ENCODE data around the gene ENPP3.

ENPP3 gene

GRCh38 chr6:131642987-131643611 is 6.0 kb downstream of the ENPP3 start:
- no peak overlapping the region for H3K27ac ChIP-seq (replicated peaks; ENCODE audit: low read length)
- H3K4me3 ChIP-seq (ENCODE audit: low read length in 2 of 2), result no peak overlapping the region
- no peak overlapping the region for H2BK5ac ChIP-seq (ENCODE audit: low read length)
- H3K4me1 ChIP-seq (ENCODE audit: control insufficient read depth in 2 of 2, insufficient read depth in 1 of 2, low read depth in 1 of 2, low read length in 2 of 2), result no peaks in the 10 kb centered on the region
- DNase-seq (ENCODE audit: low spot score), result no peak
- no peak overlapping the region for H3K4ac ChIP-seq (ENCODE audit: low read length)
- H3K79me1 ChIP-seq (ENCODE audit: low read depth, low read length), result no peaks in the 10 kb centered on the region
- H2BK120ac ChIP-seq (ENCODE audit: low read depth, low read length), result no peak overlapping the region
- 100% methylated on average over 1 of the region's 3 CpGs for WGBS, 2 donors (ENCODE audit: extremely low coverage in 2 of 2, insufficient read length in 2 of 2, insufficient replicate concordance in 1 of 2)
- H3K4me2 ChIP-seq (ENCODE audit: insufficient read depth, low read length, poor library complexity, severe bottlenecking), result no peak overlapping the region
- no peaks in the 10 kb centered on the region for H3K27me3 ChIP-seq (ENCODE audit: control insufficient read depth in 3 of 3, insufficient read depth in 3 of 3, low read depth in 1 of 3, low read length in 3 of 3)
- H2BK15ac ChIP-seq (ENCODE audit: low read length), result no peak overlapping the region
- no peak overlapping the region for H3K23ac ChIP-seq (ENCODE audit: low read depth, low read length, poor library complexity)
- H2AFZ ChIP-seq (ENCODE audit: low read length), result no peak overlapping the region
- no peak overlapping the region for H3K18ac ChIP-seq (ENCODE audit: low read length)
- H3K36me3 ChIP-seq (replicated peaks in 1 of 2; ENCODE audit: control insufficient read depth in 2 of 2, insufficient read depth in 2 of 2, low read length in 2 of 2), result no peaks in the 10 kb centered on the region
- H2AK5ac ChIP-seq (ENCODE audit: low read depth, low read length), result no peak overlapping the region
- no peak overlapping the region for H3K9ac ChIP-seq (ENCODE audit: low read depth, low read length, poor library complexity)
- H3K9me3 ChIP-seq (replicated peaks in 1 of 2; ENCODE audit: control insufficient read depth in 2 of 2, insufficient read depth in 1 of 2, low read depth in 1 of 2, low read length in 2 of 2), result no peaks in the 10 kb centered on the region
- H3K14ac ChIP-seq (ENCODE audit: low read length), result no peak overlapping the region
- no peak overlapping the region for H4K91ac ChIP-seq (ENCODE audit: low read depth, low read length, poor library complexity)
- no peak overlapping the region for H2BK12ac ChIP-seq (ENCODE audit: low read length)
- H4K8ac ChIP-seq (ENCODE audit: low read depth, low read length), result no peak overlapping the region

GRCh38 chr6:131643855-131644460 is 6.9 kb downstream of the ENPP3 start:
- no peaks in the 10 kb centered on the region for H3K9me3 ChIP-seq (replicated peaks in 1 of 2; ENCODE audit: control insufficient read depth in 2 of 2, insufficient read depth in 1 of 2, low read depth in 1 of 2, low read length in 2 of 2)
- H3K4me2 ChIP-seq (ENCODE audit: insufficient read depth, low read length, poor library complexity, severe bottlenecking), result no peak overlapping the region
- H3K23ac ChIP-seq (ENCODE audit: low read depth, low read length, poor library complexity), result no peak overlapping the region
- H3K27ac ChIP-seq (replicated peaks; ENCODE audit: low read length), result no peak overlapping the region
- H3K4me1 ChIP-seq (ENCODE audit: control insufficient read depth in 2 of 2, insufficient read depth in 1 of 2, low read depth in 1 of 2, low read length in 2 of 2), result no peaks in the 10 kb centered on the region
- no peak overlapping the region for H3K4ac ChIP-seq (ENCODE audit: low read length)
- H2AFZ ChIP-seq (ENCODE audit: low read length), result no peak overlapping the region
- H3K14ac ChIP-seq (ENCODE audit: low read length), result no peak overlapping the region
- no peak overlapping the region for H2BK15ac ChIP-seq (ENCODE audit: low read length)
- H2BK12ac ChIP-seq (ENCODE audit: low read length), result no peak overlapping the region
- H3K36me3 ChIP-seq (replicated peaks in 1 of 2; ENCODE audit: control insufficient read depth in 2 of 2, insufficient read depth in 2 of 2, low read length in 2 of 2), result no peaks in the 10 kb centered on the region
- no peak overlapping the region for H4K91ac ChIP-seq (ENCODE audit: low read depth, low read length, poor library complexity)
- no CpG with 5 or more reads among the region's 2 CpGs for WGBS, 2 donors (ENCODE audit: extremely low coverage in 2 of 2, insufficient read length in 2 of 2, insufficient replicate concordance in 1 of 2)
- H2BK120ac ChIP-seq (ENCODE audit: low read depth, low read length), result no peak overlapping the region
- no peak overlapping the region for H3K4me3 ChIP-seq (ENCODE audit: low read length in 2 of 2)
- no peak overlapping the region for H2AK5ac ChIP-seq (ENCODE audit: low read depth, low read length)
- no peak overlapping the region for H4K8ac ChIP-seq (ENCODE audit: low read depth, low read length)
- H3K9ac ChIP-seq (ENCODE audit: low read depth, low read length, poor library complexity), result no peak overlapping the region
- H3K18ac ChIP-seq (ENCODE audit: low read length), result no peak overlapping the region
- no peak for DNase-seq (ENCODE audit: low spot score)
- H2BK5ac ChIP-seq (ENCODE audit: low read length), result no peak overlapping the region
- H3K27me3 ChIP-seq (ENCODE audit: control insufficient read depth in 3 of 3, insufficient read depth in 3 of 3, low read depth in 1 of 3, low read length in 3 of 3), result no peaks in the 10 kb centered on the region
- H3K79me1 ChIP-seq (ENCODE audit: low read depth, low read length), result no peaks in the 10 kb centered on the region

DNA sequence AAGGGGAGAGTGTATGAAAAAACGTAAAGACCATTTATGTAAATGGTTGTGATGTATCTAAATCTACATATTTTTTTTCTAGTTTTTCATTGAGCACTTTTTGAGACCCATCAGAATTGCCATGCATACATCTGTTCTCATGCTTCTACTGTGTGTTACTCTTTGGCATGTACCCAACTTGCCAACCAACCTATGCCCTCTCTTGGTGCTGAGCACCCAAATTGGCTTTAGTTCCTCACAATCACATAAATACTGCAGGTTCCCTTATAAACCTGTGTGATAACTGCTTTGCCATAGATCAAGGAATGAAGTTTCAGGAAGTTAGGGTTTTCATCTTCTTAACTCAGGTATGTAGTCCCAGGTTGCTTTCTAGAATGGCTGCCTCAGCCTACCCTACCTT is 7.8 kb downstream of the ENPP3 start:
- H3K4ac ChIP-seq (ENCODE audit: low read length), result no peak overlapping the region
- no peak overlapping the region for H3K9ac ChIP-seq (ENCODE audit: low read depth, low read length, poor library complexity)
- H2BK12ac ChIP-seq (ENCODE audit: low read length), result no peak overlapping the region
- no CpG with 5 or more reads among the region's 1 CpG for WGBS, 2 donors (ENCODE audit: extremely low coverage in 2 of 2, insufficient read length in 2 of 2, insufficient replicate concordance in 1 of 2)
- H3K79me1 ChIP-seq (ENCODE audit: low read depth, low read length), result no peaks in the 10 kb centered on the region
- H3K9me3 ChIP-seq (replicated peaks in 1 of 2; ENCODE audit: control insufficient read depth in 2 of 2, insufficient read depth in 1 of 2, low read depth in 1 of 2, low read length in 2 of 2), result no peaks in the 10 kb centered on the region
- no peaks in the 10 kb centered on the region for H3K4me1 ChIP-seq (ENCODE audit: control insufficient read depth in 2 of 2, insufficient read depth in 1 of 2, low read depth in 1 of 2, low read length in 2 of 2)
- no peak overlapping the region for H3K14ac ChIP-seq (ENCODE audit: low read length)
- H2AFZ ChIP-seq (ENCODE audit: low read length), result no peak overlapping the region
- DNase-seq (ENCODE audit: low spot score), result no peak
- no peak overlapping the region for H2BK15ac ChIP-seq (ENCODE audit: low read length)
- no peak overlapping the region for H4K8ac ChIP-seq (ENCODE audit: low read depth, low read length)
- H3K23ac ChIP-seq (ENCODE audit: low read depth, low read length, poor library complexity), result no peak overlapping the region
- H3K4me3 ChIP-seq (ENCODE audit: low read length in 2 of 2), result no peak overlapping the region
- no peak overlapping the region for H2BK120ac ChIP-seq (ENCODE audit: low read depth, low read length)
- no peak overlapping the region for H4K91ac ChIP-seq (ENCODE audit: low read depth, low read length, poor library complexity)
- no peak overlapping the region for H3K18ac ChIP-seq (ENCODE audit: low read length)
- no peak overlapping the region for H3K4me2 ChIP-seq (ENCODE audit: insufficient read depth, low read length, poor library complexity, severe bottlenecking)
- H2AK5ac ChIP-seq (ENCODE audit: low read depth, low read length), result no peak overlapping the region
- no peak overlapping the region for H3K27ac ChIP-seq (replicated peaks; ENCODE audit: low read length)
- no peaks in the 10 kb centered on the region for H3K27me3 ChIP-seq (ENCODE audit: control insufficient read depth in 3 of 3, insufficient read depth in 3 of 3, low read depth in 1 of 3, low read length in 3 of 3)
- no peak overlapping the region for H2BK5ac ChIP-seq (ENCODE audit: low read length)
- H3K36me3 ChIP-seq (replicated peaks in 1 of 2; ENCODE audit: control insufficient read depth in 2 of 2, insufficient read depth in 2 of 2, low read length in 2 of 2), result no peaks in the 10 kb centered on the region

- H3K4me1 ChIP-seq (ENCODE audit: control insufficient read depth in 2 of 2, insufficient read depth in 1 of 2, low read depth in 1 of 2, low read length in 2 of 2), result no peaks in the 10 kb centered on the region
- no peaks in the 10 kb centered on the region for H3K36me3 ChIP-seq (replicated peaks in 1 of 2; ENCODE audit: control insufficient read depth in 2 of 2, insufficient read depth in 2 of 2, low read length in 2 of 2)
- H2BK120ac ChIP-seq (ENCODE audit: low read depth, low read length), result no peak overlapping the region
- no peak overlapping the region for H3K23ac ChIP-seq (ENCODE audit: low read depth, low read length, poor library complexity)
- no peak for DNase-seq (ENCODE audit: low spot score)
- no peak overlapping the region for H2AK5ac ChIP-seq (ENCODE audit: low read depth, low read length)
- H3K18ac ChIP-seq (ENCODE audit: low read length), result no peak overlapping the region
- no peaks in the 10 kb centered on the region for H3K9me3 ChIP-seq (replicated peaks in 1 of 2; ENCODE audit: control insufficient read depth in 2 of 2, insufficient read depth in 1 of 2, low read depth in 1 of 2, low read length in 2 of 2)
- no peak overlapping the region for H2BK5ac ChIP-seq (ENCODE audit: low read length)
- no peak overlapping the region for H4K91ac ChIP-seq (ENCODE audit: low read depth, low read length, poor library complexity)
- H3K4ac ChIP-seq (ENCODE audit: low read length), result no peak overlapping the region
- no peak overlapping the region for H2BK15ac ChIP-seq (ENCODE audit: low read length)
- H2AFZ ChIP-seq (ENCODE audit: low read length), result no peak overlapping the region
- H4K8ac ChIP-seq (ENCODE audit: low read depth, low read length), result no peak overlapping the region
- H3K79me1 ChIP-seq (ENCODE audit: low read depth, low read length), result no peaks in the 10 kb centered on the region
- no peak overlapping the region for H3K9ac ChIP-seq (ENCODE audit: low read depth, low read length, poor library complexity)
- no CpG with 5 or more reads among the region's 2 CpGs for WGBS, 2 donors (ENCODE audit: extremely low coverage in 2 of 2, insufficient read length in 2 of 2, insufficient replicate concordance in 1 of 2)
- no peak overlapping the region for H3K14ac ChIP-seq (ENCODE audit: low read length)
- H3K27ac ChIP-seq (replicated peaks; ENCODE audit: low read length), result no peak overlapping the region
- H3K27me3 ChIP-seq (ENCODE audit: control insufficient read depth in 3 of 3, insufficient read depth in 3 of 3, low read depth in 1 of 3, low read length in 3 of 3), result no peaks in the 10 kb centered on the region
- no peak overlapping the region for H2BK12ac ChIP-seq (ENCODE audit: low read length)
- H3K4me2 ChIP-seq (ENCODE audit: insufficient read depth, low read length, poor library complexity, severe bottlenecking), result no peak overlapping the region
- H3K4me3 ChIP-seq (ENCODE audit: low read length in 2 of 2), result no peak overlapping the region
Measured at GRCh38 chr6:131645846-131646245, 8.7 kb downstream of the ENPP3 start.

All from neuronal stem cell (in vitro differentiated cells).